GM21423 (cell line): ENCODE measurements around the gene LDLRAD1.
"Not testable (repeated sequence)": the region's sequence is repeated elsewhere in the genome, so short reads cannot be mapped to it uniquely, and the experiment has no call there.

ENCODE experiments used
- ATAC-seq: cut with Tn5 transposase; IDR thresholded peaks from one replicate; pipeline ENCODE4 v1.9.1; 2021; ENCODE audit warnings: mild to moderate bottlenecking, moderate library complexity; ENCODE audit not compliant: unreplicated experiment

Gene LDLRAD1

DNA sequence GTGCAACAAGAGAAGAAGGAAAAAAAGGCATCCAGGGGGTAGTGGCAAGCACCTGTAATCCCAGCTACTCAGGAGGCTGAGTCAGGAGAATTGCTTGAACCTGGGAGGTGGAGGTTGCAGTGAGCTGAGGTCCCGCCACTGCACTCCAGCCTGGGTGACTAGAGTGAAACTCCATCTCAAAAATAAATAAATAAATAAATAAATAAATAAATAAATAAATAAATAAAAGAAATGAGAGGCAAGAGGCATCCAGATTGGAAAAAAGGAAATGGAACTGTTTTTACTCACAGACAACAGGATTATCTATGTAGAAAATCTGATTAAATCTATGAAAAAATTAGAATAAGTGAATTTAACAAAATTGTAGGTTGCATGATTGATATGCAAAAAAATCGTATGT lies 23.5 kb downstream of the LDLRAD1 start:
- not testable (repeated sequence) for ATAC-seq

DNA sequence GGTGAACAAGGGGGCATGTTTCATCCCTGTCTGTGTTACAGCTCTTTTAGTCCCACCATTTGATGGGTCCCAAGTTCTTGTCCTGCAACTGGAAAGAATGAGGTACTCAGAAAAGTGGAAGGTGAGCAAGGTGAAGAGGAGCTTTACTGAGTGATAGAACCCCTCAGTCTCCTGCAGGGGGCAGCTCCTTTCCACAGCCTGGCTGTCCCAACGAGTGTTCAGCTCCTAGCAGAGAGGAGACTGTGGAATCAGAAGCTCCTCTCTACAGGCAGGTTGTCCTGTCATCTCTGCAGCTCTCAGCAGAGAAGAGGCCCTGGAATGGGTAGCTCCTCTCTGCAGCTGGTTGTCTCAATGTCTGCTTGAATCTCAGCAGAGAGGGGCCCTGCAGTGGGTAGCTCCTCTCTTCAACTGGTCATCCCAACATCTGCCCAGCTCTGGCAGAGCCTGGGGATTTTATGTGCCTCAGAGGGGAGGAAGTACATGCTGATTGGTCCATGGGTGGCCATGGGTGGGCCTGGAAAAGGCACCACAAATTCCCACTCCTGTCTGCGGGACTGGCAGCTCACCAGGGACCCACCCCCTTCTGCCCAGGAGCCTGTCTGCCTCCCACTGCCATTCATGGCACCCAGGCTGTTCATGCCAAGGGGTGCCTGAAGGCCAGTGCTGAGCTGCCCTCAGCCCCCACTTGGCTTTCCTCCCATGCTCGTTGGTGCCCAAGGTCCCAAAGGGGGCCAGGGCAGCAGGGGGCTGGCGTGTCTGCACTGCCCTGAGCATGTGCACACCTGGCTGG lies 25.7 kb downstream of the LDLRAD1 start:
- ATAC-seq = no peak

DNA sequence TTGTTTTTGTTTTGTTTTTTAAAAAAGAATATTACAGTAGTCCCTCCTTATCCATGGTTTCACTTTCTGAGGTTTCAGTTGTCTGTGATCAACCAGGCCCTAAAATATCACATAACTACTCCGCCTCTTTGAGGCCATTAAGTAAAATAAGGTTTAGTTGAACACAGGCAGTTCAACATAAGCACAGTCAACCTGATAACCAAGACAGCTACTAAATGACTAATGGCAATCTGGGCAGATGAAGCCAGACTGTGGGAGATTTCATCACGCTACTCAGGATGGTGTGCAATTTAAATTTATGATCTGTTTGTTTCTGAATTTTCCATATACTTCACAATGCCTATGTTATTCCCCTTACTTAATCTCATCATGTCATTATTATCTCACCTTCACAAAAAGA lies 30.1 kb downstream of the LDLRAD1 start:
- ATAC-seq = no peak

DNA sequence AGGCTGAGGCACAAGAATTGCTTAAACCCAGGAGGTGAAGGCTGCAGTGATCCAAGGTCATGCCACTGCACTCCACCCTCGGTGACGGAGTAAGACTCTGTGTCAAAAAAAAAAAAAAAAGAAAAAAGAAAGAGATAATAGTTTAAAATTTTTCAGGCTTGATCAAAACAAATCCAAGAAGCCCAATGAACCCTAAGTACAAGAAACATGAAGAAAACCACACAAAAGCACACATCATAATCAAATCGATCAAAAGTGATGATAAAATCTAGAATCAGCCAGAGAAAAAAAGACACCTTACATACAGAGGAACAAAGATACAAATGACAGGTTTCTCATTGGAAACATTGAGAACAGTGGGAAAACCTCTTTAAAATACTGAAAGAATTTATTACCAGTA lies 31.5 kb downstream of the LDLRAD1 start:
- no peak for ATAC-seq

DNA sequence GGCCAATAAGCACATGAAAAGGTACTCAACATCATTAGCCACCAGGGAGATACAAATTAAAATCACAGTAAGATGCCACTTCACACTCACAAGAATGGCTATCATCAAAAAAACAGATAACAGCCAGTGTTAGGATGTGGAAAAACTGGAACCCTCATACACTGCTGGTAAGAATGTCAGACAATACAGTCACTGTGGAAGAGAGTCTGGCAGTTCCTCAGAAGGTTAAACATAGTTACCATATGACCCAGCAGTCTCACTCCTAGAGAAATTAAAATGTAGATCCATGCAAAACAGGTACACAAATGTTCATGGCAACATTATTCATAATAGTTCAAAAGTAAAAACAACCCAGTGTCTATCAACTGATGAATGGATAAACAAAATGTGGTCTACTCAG lies 33.3 kb downstream of the LDLRAD1 start:
- no peak for ATAC-seq

DNA sequence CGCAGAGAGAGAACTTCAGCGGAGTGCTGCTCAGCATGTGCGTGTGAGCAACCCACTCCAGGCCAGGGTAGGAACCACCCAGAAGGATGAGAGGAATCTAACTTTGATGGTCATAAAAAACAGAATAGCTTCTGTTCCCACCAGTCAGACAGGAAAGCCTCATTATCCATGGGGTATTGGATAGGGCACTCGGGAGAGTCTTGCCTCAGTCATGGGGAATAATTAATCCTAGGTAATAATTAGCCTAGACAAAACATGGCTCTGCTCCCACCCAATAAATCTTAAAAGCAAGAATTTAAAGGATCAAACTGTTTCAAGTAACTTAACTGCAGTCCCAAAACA lies 35.3 kb downstream of the LDLRAD1 start:
- no peak for ATAC-seq

DNA sequence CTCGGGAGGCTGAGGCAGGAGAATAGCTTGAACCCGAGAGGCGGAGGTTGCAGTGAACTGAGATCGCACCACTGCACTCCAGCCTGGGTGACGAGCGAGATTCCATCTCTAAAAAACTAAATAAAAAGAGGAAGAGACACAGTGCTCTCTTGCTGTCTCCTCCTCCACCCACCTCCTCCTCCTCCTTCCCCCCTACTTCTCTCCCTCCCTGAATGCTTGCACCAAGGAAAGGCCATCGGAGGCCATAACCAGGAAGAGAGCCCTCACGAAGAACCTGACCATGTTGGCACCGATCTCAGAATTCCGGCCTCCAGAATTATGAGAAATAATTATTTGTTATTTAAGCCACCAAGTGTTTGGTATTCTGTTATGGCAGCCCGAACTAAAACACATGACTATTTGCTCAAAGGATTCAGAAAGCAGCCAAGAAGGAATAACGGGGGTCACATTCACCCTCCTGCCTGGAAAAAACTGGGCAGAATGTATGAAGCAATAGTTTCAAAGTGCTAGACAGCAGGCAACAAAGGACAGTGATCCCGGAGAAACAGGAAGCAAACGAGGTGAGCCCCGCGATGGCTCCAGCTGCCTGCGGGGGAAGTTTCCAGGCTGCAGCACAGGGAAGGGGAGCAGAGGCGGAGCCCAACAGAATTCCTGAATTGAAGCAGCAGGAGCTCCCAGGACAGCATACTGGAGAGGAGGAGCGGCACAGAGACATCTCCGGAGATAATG lies 35.8 kb downstream of the LDLRAD1 start:
- ATAC-seq = no peak

DNA sequence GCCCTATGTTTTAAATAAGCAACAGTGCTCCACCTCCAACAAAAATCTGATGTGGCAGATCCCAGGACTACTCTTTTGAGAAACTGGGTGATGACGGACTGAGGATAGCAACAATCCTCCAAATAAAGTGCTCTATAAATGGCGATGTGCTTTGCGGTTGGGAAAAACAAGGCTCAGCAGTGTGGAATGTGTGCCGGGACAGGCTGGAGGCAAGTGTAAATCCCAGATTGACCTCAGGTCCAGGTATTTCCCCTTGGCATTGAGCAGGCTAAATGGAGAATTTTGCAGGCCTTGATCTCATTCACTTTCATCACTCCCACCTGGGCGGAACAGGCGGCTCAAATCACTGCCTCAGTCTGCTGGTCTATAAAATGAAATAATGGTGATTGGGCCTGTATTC lies 36.8 kb downstream of the LDLRAD1 start:
- ATAC-seq = no peak

DNA sequence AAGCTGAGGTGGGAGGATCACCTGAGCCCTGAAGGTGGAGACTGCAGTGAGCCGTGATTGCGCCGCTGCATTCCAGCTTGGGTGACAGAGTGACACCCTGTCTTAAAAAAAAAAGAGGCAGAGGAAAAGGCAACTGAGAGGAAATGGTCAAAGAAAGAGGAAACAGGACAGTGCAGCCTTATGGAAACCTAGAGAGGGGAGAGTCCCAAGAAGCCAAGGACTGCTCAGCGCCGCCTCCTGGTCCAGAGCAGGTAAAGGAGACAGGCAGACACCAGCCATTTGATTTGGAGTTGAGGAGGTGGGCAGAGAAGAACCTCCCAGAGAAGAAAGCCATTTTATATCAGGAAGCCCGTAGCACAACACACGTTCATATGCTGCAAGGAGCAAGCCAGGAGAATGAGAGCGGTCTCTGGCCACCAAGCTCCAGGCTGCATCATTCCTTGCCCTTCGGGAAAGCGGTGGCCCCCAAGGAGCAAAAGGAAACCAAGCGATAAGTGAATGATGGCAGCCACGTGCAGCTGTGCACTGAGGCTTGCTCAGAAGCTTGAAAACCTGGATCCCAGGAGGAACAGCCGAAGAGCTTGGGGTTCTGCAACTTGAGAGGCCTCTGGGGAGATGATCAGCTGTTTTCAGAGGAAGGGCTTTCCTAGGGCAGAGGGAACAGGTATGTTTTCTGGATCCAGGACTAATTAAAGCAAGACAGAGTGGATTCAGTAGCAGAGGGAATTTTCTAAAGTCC lies 38.1 kb downstream of the LDLRAD1 start:
- ATAC-seq = no peak

DNA sequence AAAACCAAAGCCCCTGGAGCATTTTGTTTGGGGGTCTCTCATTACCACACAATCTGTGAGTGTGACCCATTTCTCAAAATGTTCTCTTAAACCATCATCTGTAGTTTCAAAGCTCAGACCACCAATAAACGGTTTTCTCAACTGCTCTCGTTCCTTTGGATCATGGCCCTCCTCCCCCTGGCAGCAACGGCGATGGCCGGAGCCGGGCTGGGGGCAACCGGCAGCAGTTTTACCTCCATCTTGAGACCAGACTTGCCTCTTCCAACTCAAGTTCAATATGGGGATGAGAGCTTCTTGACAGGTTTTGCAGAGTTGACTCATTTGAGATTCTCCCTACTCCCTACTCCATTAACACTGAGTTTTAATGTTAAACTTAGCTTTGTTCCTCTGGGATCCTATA lies 42.1 kb downstream of the LDLRAD1 start:
- no peak for ATAC-seq

DNA sequence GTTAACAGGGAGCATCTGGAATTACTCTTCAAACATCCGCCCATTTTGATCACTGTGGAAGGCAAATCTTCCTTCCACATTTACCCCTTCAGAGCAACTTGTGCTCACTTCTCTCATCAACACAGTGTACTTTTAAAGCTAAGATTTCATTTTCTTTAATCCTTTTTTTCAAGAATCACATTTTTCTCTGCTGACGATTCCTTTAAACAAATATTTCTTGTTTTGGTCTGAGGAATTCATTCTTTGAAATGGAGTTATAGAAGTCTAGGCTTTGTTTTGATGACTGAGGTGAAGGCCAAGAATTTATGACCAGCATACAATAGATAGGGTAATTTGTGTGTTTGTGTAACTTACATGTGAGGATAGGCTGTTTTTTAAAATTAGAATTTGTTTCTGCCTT lies 46.3 kb downstream of the LDLRAD1 start:
- ATAC-seq = no peak

DNA sequence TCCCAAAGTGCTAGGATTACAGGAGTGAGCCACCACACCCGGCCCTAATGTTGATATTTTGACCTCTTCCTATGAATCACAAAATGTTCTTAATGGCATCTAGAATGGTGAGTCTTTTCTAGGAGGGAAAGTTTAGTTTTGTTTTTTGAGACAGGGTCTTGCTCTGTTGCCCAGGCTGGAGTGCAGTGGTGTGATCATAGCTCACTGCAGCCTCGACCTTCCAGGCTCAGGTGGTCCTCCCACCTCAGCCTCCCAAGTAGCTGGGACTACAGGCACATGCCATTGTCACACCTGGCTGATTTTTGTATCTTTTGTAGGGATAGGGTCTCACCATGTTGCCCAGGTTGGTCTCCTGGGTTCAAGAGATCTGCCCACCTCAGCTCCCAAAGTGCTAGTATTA lies 48.7 kb downstream of the LDLRAD1 start:
- ATAC-seq = not testable (repeated sequence)

DNA sequence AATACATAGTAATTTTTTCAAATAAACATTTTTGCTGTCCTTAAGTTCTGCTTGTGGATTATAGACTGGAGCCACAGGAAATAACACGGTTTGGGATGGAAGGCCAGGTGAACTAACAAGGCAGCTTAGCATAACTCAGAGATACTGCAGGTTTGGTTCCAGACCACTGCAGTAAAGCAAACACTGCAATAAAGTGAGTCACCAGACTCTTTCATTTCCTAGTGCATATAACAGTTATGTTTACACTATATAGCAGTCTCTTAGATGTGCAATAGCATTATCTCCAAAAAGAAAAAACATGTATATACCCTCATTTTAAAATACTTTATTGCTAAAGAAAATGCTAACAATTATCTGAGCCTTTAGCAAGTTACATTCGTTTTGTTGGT lies 49.9 kb downstream of the LDLRAD1 start:
- no peak for ATAC-seq

DNA sequence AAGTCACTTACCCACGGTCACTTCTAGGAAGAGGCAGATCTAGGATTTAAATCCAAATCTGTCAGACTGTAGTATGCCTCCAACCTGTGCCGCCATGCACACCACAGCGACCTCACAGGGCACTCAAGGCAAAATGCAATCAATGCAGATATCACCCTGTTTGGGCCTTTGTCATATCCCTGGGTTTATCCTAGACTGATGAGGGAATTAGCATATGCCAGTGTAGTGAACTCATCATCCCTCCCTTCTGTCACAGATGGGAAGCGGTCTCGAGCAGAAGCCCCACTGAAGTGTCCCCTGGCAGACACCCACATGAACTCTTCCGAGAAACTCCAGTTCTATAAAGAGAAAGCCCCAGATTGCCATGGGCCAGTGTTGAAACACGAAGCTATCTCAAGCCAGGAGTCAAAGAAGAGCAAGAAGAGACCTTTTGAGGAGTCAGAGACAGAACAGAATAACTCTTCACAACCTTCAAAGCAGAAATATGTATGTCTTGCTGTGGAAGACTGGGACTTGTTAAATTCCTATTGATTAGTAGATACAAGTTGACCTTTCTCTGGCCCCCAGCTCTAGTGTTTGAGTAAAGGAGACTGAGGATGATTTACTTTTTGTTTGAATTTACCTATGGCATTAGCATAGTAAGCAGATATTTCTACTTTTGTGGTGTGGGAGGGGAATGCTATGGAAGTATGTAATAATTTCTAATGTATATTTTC lies 50.4 kb downstream of the LDLRAD1 start:
- no peak for ATAC-seq

DNA sequence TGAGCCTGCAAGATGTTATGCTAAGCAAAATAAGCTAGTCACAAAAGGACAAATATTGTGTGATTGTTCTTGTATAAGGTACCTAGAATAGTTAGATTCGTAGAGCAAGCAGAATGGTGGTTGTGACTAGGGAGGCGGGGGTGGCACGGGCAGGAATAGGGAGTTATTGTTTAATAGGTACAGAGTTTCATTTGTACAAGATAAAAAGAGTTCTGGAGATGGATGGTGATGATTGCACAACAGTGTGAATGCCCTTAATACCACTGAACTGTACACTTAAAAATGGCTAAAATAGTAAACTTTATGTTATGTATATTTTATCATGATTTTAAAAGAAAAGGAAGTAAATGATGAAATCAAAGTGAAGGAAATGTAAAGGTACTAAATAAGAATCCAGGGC lies 51.2 kb downstream of the LDLRAD1 start:
- ATAC-seq = no peak

DNA sequence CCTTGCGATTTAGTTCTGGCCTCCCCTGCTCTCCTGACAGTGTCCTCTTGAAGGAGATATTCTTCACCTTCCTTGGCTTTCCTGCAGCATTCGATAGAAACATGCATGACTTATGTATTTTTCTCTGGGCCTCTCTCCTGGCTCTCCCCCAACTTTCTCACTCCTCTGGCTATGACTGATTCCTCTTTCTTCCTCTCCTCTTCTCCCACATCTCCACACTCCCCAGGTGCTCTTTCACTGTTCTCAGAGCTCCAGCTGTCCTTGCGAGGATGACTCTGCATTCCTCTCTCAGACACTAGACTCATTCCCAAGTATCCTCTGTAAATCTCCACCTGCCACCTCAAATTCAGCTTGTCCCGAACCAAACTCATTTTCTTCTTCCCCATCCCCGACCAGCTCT lies 53.9 kb downstream of the LDLRAD1 start:
- ATAC-seq = no peak

DNA sequence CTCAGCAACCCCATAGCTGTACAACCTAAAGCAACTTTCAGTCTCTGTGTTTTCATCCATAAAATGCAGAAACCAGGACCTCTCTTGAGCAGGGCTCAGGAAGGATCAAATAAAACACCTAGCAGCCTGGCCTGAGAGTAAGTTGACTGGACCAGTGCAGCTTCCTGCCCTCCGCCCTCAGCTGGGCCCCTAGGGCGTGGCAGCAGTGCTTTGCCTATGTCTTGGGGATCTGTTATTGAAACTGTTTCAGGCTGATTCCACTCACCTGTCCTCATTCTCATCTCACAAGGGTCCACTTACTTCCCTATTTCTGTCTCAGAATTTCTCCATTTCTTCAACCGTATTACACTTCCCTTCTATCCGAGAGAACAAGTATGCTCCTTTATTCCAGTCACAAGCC lies 54.5 kb downstream of the LDLRAD1 start:
- ATAC-seq = no peak

DNA sequence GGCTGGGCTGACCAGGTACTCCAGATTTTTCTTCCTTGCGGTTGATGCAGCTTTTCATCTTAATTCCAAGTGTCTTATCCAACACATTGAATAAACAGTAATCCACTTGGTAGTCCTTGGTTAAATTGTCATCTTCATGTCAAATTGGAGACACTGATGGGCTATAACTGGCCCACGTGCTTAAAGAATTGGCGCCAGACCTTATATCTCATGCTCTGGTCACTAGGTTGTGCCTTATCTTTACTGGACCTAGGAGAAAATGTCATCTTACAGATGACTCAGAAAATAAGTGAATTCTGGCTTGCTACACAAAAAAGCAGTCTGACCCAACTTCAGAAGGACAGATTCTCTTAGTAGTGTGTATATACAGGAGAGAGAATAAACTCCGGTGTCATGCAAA lies 55.6 kb downstream of the LDLRAD1 start:
- no peak for ATAC-seq

DNA sequence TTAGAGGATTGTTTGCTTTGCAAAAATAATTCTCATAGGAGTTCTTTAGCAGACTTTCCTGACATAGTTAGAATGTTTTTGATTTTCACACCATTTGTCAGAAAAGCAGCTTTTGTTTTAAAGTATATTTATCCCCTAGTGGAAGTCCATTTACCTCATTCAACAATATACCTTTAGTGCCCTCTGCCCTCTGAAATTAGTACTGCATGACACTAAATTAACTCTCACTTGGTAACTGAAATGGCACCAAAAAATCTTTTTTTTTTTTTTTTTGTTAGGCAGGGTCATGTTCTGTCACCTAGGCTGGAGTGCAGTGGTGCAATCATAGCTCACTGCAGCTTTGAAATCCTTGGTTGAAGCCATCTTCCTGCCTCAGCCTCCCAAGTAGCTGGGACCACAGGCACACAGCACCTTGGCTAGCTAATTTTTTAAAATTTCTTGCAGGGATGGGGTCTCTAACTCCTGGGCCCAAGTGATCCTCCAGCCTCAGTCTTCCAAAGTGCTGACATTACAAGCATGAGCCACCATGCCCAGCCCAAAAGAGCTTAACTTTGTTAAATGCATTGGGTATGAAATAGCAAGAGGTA lies 58.2 kb downstream of the LDLRAD1 start:
- no peak for ATAC-seq
